ENCODE results near the gene UCN2.

UCN2 gene

GRCh38 chr3:48567500-48567899 lies 3.9 kb upstream of the UCN2 start:
- no peak overlapping the region for H3K27ac ChIP-seq
- TF ChIP-seq, protein P1, sequence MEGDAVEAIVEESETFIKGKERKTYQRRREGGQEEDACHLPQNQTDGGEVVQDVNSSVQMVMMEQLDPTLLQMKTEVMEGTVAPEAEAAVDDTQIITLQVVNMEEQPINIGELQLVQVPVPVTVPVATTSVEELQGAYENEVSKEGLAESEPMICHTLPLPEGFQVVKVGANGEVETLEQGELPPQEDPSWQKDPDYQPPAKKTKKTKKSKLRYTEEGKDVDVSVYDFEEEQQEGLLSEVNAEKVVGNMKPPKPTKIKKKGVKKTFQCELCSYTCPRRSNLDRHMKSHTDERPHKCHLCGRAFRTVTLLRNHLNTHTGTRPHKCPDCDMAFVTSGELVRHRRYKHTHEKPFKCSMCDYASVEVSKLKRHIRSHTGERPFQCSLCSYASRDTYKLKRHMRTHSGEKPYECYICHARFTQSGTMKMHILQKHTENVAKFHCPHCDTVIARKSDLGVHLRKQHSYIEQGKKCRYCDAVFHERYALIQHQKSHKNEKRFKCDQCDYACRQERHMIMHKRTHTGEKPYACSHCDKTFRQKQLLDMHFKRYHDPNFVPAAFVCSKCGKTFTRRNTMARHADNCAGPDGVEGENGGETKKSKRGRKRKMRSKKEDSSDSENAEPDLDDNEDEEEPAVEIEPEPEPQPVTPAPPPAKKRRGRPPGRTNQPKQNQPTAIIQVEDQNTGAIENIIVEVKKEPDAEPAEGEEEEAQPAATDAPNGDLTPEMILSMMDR (conservative IDR thresholded peaks at IDR 0.05), result no peak

- H3K27ac ChIP-seq, result no peak overlapping the region
- TF ChIP-seq, protein P1 (conservative IDR thresholded peaks at IDR 0.05), result no peak
These were observed 3.5 kb upstream of the UCN2 start for GRCh38 chr3:48567090-48567489.

DNA sequence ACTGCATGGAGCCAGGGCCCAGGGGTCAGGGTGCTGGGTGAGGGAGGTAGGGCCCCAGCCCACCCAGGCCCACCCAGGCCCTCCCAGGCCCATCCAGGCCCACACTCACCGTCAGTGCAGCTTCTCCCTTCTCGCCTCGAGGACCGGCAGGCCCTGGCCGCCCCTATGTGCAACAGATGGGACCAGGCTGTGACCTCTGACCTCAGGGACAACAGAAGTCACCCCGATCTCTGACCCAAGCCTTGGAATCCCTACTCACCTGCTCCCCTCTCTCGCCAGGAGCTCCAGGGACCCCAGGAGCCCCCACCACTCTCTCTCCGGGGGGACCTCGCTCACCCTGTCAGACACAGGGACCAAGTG lies 2.8 kb upstream of the UCN2 start:
- TF ChIP-seq, protein P1 (conservative IDR thresholded peaks at IDR 0.05), result no peak
- H3K27ac ChIP-seq, result no peak overlapping the region

DNA sequence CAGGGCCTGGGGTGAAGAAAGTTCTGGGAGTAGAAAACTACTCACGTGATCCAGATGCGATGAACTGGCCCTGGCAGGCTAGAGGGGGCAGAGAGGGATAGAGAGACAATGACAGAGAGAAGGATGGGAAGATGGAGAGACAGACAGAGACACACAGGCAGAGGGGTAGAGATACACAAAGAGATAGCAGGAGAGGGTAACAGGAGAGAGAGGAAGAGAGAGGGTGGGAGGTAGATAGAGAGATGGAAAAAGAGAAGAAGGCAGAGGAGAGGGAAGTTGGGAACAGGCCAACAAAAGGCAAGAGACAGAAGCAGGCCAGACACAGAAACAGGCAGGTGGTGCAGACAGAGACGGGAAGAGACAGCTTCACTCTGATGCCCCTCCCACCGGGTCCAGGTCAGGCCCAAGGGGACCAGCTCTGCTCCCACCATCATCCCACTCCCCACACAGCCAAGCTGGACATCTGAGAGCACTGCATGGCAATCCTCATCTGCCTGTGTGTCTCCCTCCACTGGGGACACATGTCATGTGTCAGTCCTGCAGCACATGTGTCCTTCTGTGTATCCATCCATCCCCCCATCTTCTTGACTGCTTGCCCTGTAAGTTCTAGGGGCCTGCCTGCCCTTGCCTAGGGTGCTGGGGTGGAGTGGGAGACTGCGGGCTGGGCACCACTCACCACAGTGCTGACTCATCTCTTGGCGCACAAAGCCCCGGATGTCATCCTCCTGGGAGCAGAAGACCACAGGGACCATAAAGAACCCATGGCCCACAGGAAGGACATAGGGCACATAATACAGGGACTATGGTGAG lies 2.2 kb upstream of the UCN2 start:
- no peak overlapping the region for H3K27ac ChIP-seq
- TF ChIP-seq, protein P1 (conservative IDR thresholded peaks at IDR 0.05), result no peak

DNA sequence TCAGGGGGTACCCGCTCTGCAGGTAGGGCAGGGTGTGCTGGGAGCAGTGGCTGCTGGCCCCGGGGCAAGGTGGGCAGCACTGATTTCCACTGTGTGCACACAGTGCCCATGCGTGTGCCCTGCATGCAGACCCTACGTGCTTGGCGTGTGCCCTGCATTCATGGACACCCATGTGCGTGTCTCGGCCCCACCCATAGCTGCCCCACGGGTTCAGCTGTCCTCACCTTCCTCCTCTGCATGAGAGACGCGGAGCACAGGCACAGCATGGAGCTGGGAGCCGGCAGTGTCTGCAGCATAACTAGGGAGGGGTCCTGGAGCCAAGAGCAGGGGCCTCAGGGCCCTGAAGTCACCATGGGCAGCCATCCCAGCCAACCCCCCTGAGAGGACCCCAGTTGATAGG lies 1.6 kb upstream of the UCN2 start:
- TF ChIP-seq, protein P1 (conservative IDR thresholded peaks at IDR 0.05), result no peak
- H3K27ac ChIP-seq, result no peak overlapping the region

DNA sequence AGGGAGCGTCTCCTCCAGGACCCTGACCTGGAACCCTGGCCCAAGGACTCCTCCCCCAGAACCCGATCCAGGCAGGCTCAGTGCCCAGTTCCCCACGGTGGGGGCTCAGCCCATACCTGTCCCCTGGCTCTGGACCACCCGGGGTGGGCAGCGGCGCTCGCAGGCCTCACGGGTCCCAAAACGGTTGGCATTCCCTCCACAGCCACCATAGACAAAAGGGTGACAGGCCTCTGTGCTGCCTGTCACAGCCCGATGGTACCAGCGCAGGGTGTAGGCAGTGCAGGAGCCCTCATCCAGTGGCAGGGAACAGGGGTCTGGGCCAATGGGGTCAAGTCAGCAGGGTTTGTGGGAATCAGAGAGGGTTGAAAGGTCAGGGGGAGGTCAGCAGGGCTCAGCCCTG lies 1.1 kb upstream of the UCN2 start:
- TF ChIP-seq, protein P1 (conservative IDR thresholded peaks at IDR 0.05), result no peak
- no peak overlapping the region for H3K27ac ChIP-seq

DNA sequence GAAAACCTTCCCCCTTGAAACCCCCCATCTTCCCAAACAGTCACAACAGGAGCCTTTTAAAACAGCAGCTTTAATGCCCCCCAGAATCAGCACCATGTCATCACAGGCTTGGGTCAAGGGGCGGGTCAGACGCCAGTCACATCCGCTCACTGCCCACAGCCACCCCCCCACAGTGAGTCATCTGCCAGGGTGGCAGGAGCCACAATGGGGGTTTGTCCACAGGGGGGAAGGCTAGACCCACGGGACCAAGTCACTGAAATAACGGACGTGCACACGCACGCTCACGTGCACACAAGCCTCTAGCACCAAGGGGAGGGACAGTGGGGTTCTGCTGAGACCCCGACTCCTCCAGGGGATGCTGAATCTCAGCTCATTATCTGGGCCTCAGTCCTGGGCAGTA lies 441 bp upstream of the UCN2 start:
- no peak overlapping the region for H3K27ac ChIP-seq
- TF ChIP-seq, protein P1 (conservative IDR thresholded peaks at IDR 0.05), result no peak

All from VCaP (cell line).